IMR-90 (cell line): ENCODE measurements around the gene KMT2C. TPM values are rescaled to one million over a fixed set of nuclear protein-coding genes. Genes with fewer than 3 reads are reported as not detected.
"Not testable (repeated sequence)": the region's sequence is repeated elsewhere in the genome, so short reads cannot be mapped to it uniquely, and the experiment has no call there.

Source experiments
- ATAC-seq: fragments of 200-7000 bp; cut with Tn5 transposase; 2 replicates; pipeline ENCODE4 v1.9.1; 2020; ENCODE audit warnings: low read depth, mild to moderate bottlenecking, moderate library complexity
- BruUV-seq: library from RNA; stranded (reverse); fragments of 400-500 nt; replicated peaks from 2 replicates; lab custom pipeline; 2021; lab: Mats Ljungman, UMichigan
- CTCF ChIA-PET: fragments of 300-600 bp; formaldehyde crosslinking; extraction: SDS; loops from one replicate; lab custom pipeline; 2021; ENCODE audit warnings: antibody characterized with exemption; lab: Yijun Ruan, JAX
- POLR2A ChIA-PET: fragments of 300-600 bp; sonication (Branson Sonifier 250); formaldehyde crosslinking; loops from one replicate; lab custom pipeline; 2022; ENCODE audit warnings: antibody characterized with exemption; ENCODE audit not compliant: unreplicated experiment; lab: Charles Lee
- DNase-seq: peaks from one replicate; pipeline ENCODE4 v3.0.0; 2013
- H2AFZ ChIP-seq: replicated peaks from 2 replicates; pipeline ENCODE3; 2013; ENCODE audit warnings: low read length, mild to moderate bottlenecking; ENCODE audit not compliant: poor library complexity
- H2AK5ac ChIP-seq: 2 replicates; pipeline ENCODE4 v1.6.1; 2013; ENCODE audit warnings: low read depth, low read length, inconsistent platforms
- H2AK9ac ChIP-seq: replicated peaks from 2 replicates; pipeline ENCODE3; 2013; ENCODE audit warnings: mild to moderate bottlenecking, low read depth, low read length, moderate library complexity; ENCODE audit not compliant: poor library complexity
- H2BK120ac ChIP-seq: 2 replicates; pipeline ENCODE4 v1.6.1; 2013; ENCODE audit warnings: low read depth, low read length, inconsistent platforms
- H2BK15ac ChIP-seq: 3 replicates; pipeline ENCODE4 v1.6.1; 2013; ENCODE audit warnings: low read depth, low read length, inconsistent platforms
- H2BK20ac ChIP-seq: 2 replicates; pipeline ENCODE4 v1.6.1; 2013; ENCODE audit warnings: low read depth, mild to moderate bottlenecking, inconsistent platforms, low read length, moderate library complexity
- H2BK5ac ChIP-seq: 2 replicates; pipeline ENCODE4 v1.6.1; 2013; ENCODE audit warnings: mild to moderate bottlenecking, low read depth, low read length, inconsistent platforms; ENCODE audit not compliant: poor library complexity, severe bottlenecking
- H3K14ac ChIP-seq: replicated peaks from 2 replicates; pipeline ENCODE4 v1.6.1; 2013; ENCODE audit warnings: low read depth, low read length, inconsistent platforms
- H3K18ac ChIP-seq: 2 replicates; pipeline ENCODE4 v1.6.1; 2013; ENCODE audit warnings: low read depth, low read length, control low read depth
- H3K23ac ChIP-seq: 2 replicates; pipeline ENCODE4 v1.6.1; 2013; ENCODE audit warnings: low read depth, low read length, inconsistent platforms
- H3K27ac ChIP-seq: 2 replicates; pipeline ENCODE4 v1.5.1; 2013; ENCODE audit warnings: mild to moderate bottlenecking, control low read depth, low read length; ENCODE audit not compliant: insufficient read depth
- H3K27me3 ChIP-seq: 2 replicates; pipeline ENCODE4 v1.6.1; 2013; ENCODE audit warnings: low read length; ENCODE audit not compliant: control insufficient read depth, insufficient read depth
- H3K36me3 ChIP-seq: 2 replicates; pipeline ENCODE4 v1.6.1; 2013; ENCODE audit warnings: low read length, mixed read lengths; ENCODE audit not compliant: control insufficient read depth, insufficient read depth
- H3K4ac ChIP-seq: 2 replicates; pipeline ENCODE4 v1.6.1; 2013; ENCODE audit warnings: low read depth, low read length, inconsistent platforms
- H3K4me1 ChIP-seq: 2 replicates; pipeline ENCODE4 v1.6.1; 2013; ENCODE audit warnings: low read length, mixed read lengths; ENCODE audit not compliant: control insufficient read depth, insufficient read depth
- H3K4me2 ChIP-seq: 2 replicates; pipeline ENCODE4 v1.6.1; 2013; ENCODE audit warnings: low read depth, mild to moderate bottlenecking, control low read depth, low read length, moderate library complexity
- H3K4me3 ChIP-seq: 2 replicates; pipeline ENCODE4 v1.5.1; 2013; ENCODE audit warnings: low read depth, mild to moderate bottlenecking, control low read depth, low read length, moderate library complexity; ENCODE audit not compliant: insufficient read depth
- H3K56ac ChIP-seq: 2 replicates; pipeline ENCODE4 v1.6.1; 2013; ENCODE audit warnings: low read length, inconsistent platforms; ENCODE audit not compliant: insufficient read depth; ENCODE audit errors: extremely low read depth
- H3K79me1 ChIP-seq, 2 experiments: 2 replicates each; pipeline ENCODE4 v1.6.1; 2013; ENCODE audit warnings: low read length in 2 of 2, inconsistent platforms in 1 of 2, low read depth in 1 of 2
- H3K9ac ChIP-seq: 2 replicates; pipeline ENCODE4 v1.6.1; 2013; ENCODE audit warnings: low read depth, low read length, control low read depth
- H3K9me1 ChIP-seq: 2 replicates; pipeline ENCODE4 v1.6.1; 2013; ENCODE audit warnings: low read length, inconsistent platforms; ENCODE audit not compliant: insufficient read depth
- H3K9me3 ChIP-seq: 2 replicates; pipeline ENCODE4 v1.6.1; 2013; ENCODE audit warnings: low read length; ENCODE audit not compliant: control insufficient read depth, insufficient read depth
- H4K20me1 ChIP-seq: 2 replicates; pipeline ENCODE4 v1.6.1; 2013; ENCODE audit warnings: low read length, inconsistent platforms; ENCODE audit not compliant: insufficient read depth
- H4K5ac ChIP-seq: 2 replicates; pipeline ENCODE4 v1.6.1; 2013; ENCODE audit warnings: mild to moderate bottlenecking, low read depth, low read length, control low read depth
- H4K8ac ChIP-seq, 2 experiments: 2 replicates each; pipeline ENCODE4 v1.6.1; 2013; ENCODE audit warnings: low read depth in 2 of 2, low read length in 2 of 2, control low read depth in 1 of 2, inconsistent platforms in 1 of 2
- H4K91ac ChIP-seq: 2 replicates; pipeline ENCODE4 v1.6.1; 2013; ENCODE audit warnings: low read depth, low read length, inconsistent platforms; ENCODE audit not compliant: insufficient read depth
- CHD1 ChIP-seq: IDR thresholded peaks from 2 replicates; pipeline ENCODE4 v1.6.1; 2012; ENCODE audit warnings: low read depth, low read length, improper control_type of control experiment
- FOS ChIP-seq: fragments of 150-350 bp; IDR thresholded peaks from 2 replicates; pipeline ENCODE4 v1.6.1; 2016; ENCODE audit warnings: low read depth, low read length
- MAFK ChIP-seq: IDR thresholded peaks from 2 replicates; pipeline ENCODE4 v1.6.1; 2012; ENCODE audit warnings: low read depth, low read length, improper control_type of control experiment
- MAZ ChIP-seq: IDR thresholded peaks from 2 replicates; pipeline ENCODE4 v1.6.1; 2012; ENCODE audit warnings: low read depth, mild to moderate bottlenecking, low read length, improper control_type of control experiment, moderate library complexity, borderline replicate concordance
- MXI1 ChIP-seq: IDR thresholded peaks from 2 replicates; pipeline ENCODE4 v1.6.1; 2012; ENCODE audit warnings: low read depth, mild to moderate bottlenecking, low read length, moderate library complexity, borderline replicate concordance
- RCOR1 ChIP-seq: IDR thresholded peaks from 2 replicates; pipeline ENCODE4 v1.6.1; 2012; ENCODE audit warnings: mild to moderate bottlenecking, low read length, improper control_type of control experiment; ENCODE audit not compliant: insufficient replicate concordance
- WGBS, 2 experiments: methylation state at CpG; one replicate each; pipeline versions ENCODE4 v1.1.5 to v1.1.7; 2013; ENCODE audit warnings: missing lambda C conversion rate in 2 of 2; ENCODE audit not compliant: insufficient read length in 1 of 2; ENCODE audit errors: extremely low coverage in 2 of 2; 5-methylcytosine and 5-hydroxymethylcytosine counted together
- dilution Hi-C: fragments of 300-500 bp; cut with HindIII; formaldehyde crosslinking; loops from one replicate; pipeline ENCODE4 v1.14.3; 2018; ENCODE audit warnings: low sequenced_read_pairs; ENCODE audit not compliant: unreplicated experiment
- in situ Hi-C: fragments of 300-500 bp; cut with MboI; formaldehyde crosslinking; loops from 3 replicates; pipeline ENCODE4 v1.14.3; 2019; ENCODE audit warnings: low sequenced_read_pairs, inconsistent platforms, mixed read lengths
- intact Hi-C: fragments of 100-400 bp; cut with micrococcal nuclease; formaldehyde crosslinking; loops from 2 replicates; pipeline ENCODE4 v1.10.0; 2022
- polyA plus RNA-seq, 3 experiments: library from polyadenylated mRNA; depleted of rRNA; stranded (reverse); fragments of >200 nt; gene quantifications; 2 replicates each; pipeline ENCODE4 v1.2.3, GENCODE V29; 2012; ENCODE audit warnings: low replicate concordance in 1 of 3
- total RNA-seq: library from RNA; depleted of rRNA; stranded (reverse); fragments of >200 nt; gene quantifications from 2 replicates; pipeline ENCODE4 v1.2.3, GENCODE V29; 2012
- TF ChIP-seq, protein P1 (sequence below): conservative IDR thresholded peaks from 2 replicates; pipeline ENCODE4 v1.5.1; 2012; ENCODE audit warnings: mild to moderate bottlenecking, low read depth, low read length, improper control_type of control experiment

Gene KMT2C
- total and polyA plus RNA-seq, 2 of the 4 experiments (the other 2 are of a cell fraction) = 8.0 to 23.3 TPM

DNA sequence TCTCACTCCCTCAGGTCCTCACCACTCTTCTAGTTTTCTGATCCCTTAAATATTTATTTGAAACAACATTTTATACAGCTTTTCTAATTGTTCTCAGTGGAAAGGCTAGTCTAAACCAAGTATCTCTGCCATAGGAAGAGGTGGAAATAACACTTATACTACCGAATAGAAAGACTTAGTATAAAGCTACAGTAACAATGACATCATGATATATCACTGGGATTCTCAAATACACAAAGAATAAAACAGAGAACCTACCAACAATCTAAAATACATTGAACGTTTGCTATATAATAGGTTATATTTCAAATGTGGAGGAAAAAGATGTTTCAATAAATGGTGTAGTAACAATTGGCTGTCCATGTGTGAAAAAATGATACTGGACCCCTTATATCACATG, 142.9 kb downstream of the KMT2C start:
- no TSS peak for BruUV-seq
- TF ChIP-seq, protein P1, sequence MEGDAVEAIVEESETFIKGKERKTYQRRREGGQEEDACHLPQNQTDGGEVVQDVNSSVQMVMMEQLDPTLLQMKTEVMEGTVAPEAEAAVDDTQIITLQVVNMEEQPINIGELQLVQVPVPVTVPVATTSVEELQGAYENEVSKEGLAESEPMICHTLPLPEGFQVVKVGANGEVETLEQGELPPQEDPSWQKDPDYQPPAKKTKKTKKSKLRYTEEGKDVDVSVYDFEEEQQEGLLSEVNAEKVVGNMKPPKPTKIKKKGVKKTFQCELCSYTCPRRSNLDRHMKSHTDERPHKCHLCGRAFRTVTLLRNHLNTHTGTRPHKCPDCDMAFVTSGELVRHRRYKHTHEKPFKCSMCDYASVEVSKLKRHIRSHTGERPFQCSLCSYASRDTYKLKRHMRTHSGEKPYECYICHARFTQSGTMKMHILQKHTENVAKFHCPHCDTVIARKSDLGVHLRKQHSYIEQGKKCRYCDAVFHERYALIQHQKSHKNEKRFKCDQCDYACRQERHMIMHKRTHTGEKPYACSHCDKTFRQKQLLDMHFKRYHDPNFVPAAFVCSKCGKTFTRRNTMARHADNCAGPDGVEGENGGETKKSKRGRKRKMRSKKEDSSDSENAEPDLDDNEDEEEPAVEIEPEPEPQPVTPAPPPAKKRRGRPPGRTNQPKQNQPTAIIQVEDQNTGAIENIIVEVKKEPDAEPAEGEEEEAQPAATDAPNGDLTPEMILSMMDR = no peak
- no peak for TF ChIP-seq FOS
- no peak for TF ChIP-seq MAZ
- TF ChIP-seq MAFK = no peak
- no peak for TF ChIP-seq MXI1
- no peak for TF ChIP-seq CHD1
- no peak for TF ChIP-seq RCOR1
- Histone ChIP-seq H2BK15ac (no peak overlapping the region), H3K23ac (no peak overlapping the region), H3K27me3 (no peaks in the 10 kb centered on the region), H2AK9ac (no peak overlapping the region), H3K4me3 (no peak overlapping the region), H3K4ac (no peak overlapping the region), H4K8ac (no peak overlapping the region), H3K4me2 (no peak overlapping the region), H3K36me3 (peaks cover 3% of the 10 kb centered on the region; the same call in 1 of the 2 replicates), H3K4me1 (no peaks in the 10 kb centered on the region), H2BK120ac (no peak overlapping the region), H3K56ac (no peak overlapping the region), H3K9me3 (no peaks in the 10 kb centered on the region), H3K9ac (no peak overlapping the region), H3K14ac (no peak overlapping the region), H3K79me1 (peaks cover 3 to 5% of the 10 kb centered on the region in 2 experiments; a peak in 2 of 4 replicates), H3K18ac (no peak overlapping the region), H4K20me1 (no peaks in the 10 kb centered on the region), H3K9me1 (no peaks in the 10 kb centered on the region), H4K5ac (no peak overlapping the region), H2BK20ac (no peak overlapping the region), H2AK5ac (no peak overlapping the region), H2BK5ac (no peak overlapping the region), H3K27ac (no peak overlapping the region), H4K91ac (no peak overlapping the region), H2AFZ (no peak overlapping the region)
- POLR2A ChIA-PET = no interaction called here
- intact Hi-C loops = no loop called here
- DNase-seq = no peak
- WGBS, 2 experiments = no CpG with 5 or more reads among the region's 2 CpGs
- in situ Hi-C loops = no loop called here
- ATAC-seq = no peak
- CTCF ChIA-PET = no interaction called here
- dilution Hi-C loops = no loop called here

DNA sequence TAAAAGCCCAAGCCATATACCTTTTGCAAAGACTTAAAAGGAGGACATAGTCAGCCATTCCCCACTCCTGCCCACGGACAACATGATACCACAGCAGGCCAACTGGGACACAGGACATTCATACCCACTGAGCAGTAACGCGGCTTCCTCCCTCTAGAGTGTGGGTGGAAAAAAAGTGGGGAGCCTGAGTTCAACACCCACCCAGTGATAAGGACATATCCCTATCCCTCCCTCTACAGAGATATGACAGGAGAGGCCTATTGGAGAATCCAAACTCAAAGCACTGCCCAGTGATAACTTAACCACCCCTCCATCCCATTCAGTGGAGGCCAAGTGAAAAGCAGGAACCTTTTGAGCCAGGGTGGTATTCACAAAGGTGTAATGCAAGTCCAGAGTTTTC, 148.8 kb downstream of the KMT2C start:
- no CpG with 5 or more reads among the region's 3 CpGs for whole genome bisulfite sequencing, 2 experiments
- H2AFZ ChIP-seq, H3K56ac ChIP-seq, H3K9me1 ChIP-seq, H4K8ac ChIP-seq, H4K5ac ChIP-seq, H3K36me3 ChIP-seq, ATAC-seq, H4K20me1 ChIP-seq, H3K9me3 ChIP-seq, H3K9ac ChIP-seq, H2AK9ac ChIP-seq, H2BK120ac ChIP-seq, H3K4me3 ChIP-seq, H2AK5ac ChIP-seq, H3K18ac ChIP-seq, dilution Hi-C loops, H3K79me1 ChIP-seq, in situ Hi-C loops, H3K4me2 ChIP-seq, H3K4ac ChIP-seq, POLR2A ChIA-PET, H2BK20ac ChIP-seq, H2BK15ac ChIP-seq, H2BK5ac ChIP-seq, BruUV-seq, CTCF ChIA-PET, DNase-seq, H4K91ac ChIP-seq, intact Hi-C loops, H3K14ac ChIP-seq, H3K27me3 ChIP-seq, H3K23ac ChIP-seq, H3K4me1 ChIP-seq, H3K27ac ChIP-seq: not testable (repeated sequence)
